ENCODE results near the gene LRRC9. TPM values are rescaled to one million over a fixed set of nuclear protein-coding genes. Genes with fewer than 3 reads are reported as not detected.
A peak's percentile ranks its signal among the peaks of the same experiment; 100 is the strongest.

Gene LRRC9
- total RNA-seq, 1 experiment from 2014 or later: not detected

GRCh38 chr14:59986556-59987059 lies 66.7 kb downstream of the LRRC9 start:
- H3K27me3 ChIP-seq (ENCODE audit: low read length): no peaks in the 10 kb centered on the region
- TF ChIP-seq, protein P1, sequence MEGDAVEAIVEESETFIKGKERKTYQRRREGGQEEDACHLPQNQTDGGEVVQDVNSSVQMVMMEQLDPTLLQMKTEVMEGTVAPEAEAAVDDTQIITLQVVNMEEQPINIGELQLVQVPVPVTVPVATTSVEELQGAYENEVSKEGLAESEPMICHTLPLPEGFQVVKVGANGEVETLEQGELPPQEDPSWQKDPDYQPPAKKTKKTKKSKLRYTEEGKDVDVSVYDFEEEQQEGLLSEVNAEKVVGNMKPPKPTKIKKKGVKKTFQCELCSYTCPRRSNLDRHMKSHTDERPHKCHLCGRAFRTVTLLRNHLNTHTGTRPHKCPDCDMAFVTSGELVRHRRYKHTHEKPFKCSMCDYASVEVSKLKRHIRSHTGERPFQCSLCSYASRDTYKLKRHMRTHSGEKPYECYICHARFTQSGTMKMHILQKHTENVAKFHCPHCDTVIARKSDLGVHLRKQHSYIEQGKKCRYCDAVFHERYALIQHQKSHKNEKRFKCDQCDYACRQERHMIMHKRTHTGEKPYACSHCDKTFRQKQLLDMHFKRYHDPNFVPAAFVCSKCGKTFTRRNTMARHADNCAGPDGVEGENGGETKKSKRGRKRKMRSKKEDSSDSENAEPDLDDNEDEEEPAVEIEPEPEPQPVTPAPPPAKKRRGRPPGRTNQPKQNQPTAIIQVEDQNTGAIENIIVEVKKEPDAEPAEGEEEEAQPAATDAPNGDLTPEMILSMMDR (conservative IDR thresholded peaks at IDR 0.05; ENCODE audit: low read depth, low read length): 0 out of 2 replicates have a peak, but pooled peaks have one; percentile 22
- TF ChIP-seq EZH2phosphoT487 (IDR thresholded peaks at IDR 0.05; ENCODE audit: borderline replicate concordance, low read length) (no peak), EZH2 (IDR thresholded peaks at IDR 0.05; ENCODE audit: low read length, unreplicated experiment) (no peak)
- DNase-seq (peak; percentile 35), ATAC-seq (peak; percentile 95)
- ChIA-PET CTCF (interaction anchor here (1.9 kb wide), 1 partner anchor 197 kb away, joined by 7 read pairs; no protein-coding TSS in a partner anchor), POLR2A (ENCODE audit: unreplicated experiment) (no interaction called here)
- intact Hi-C loops (cut with micrococcal nuclease): loop anchor here (1.0 kb wide), 1 partner anchor 75 kb away; no protein-coding TSS in a partner anchor
- no peaks in the 10 kb centered on the region for H4K20me1 ChIP-seq (ENCODE audit: low read length)
- no peak overlapping the region for H3K4me3 ChIP-seq (ENCODE audit: low read length)
- no peaks in the 10 kb centered on the region for H3K36me3 ChIP-seq (ENCODE audit: low read depth, low read length)
- H2AFZ ChIP-seq (ENCODE audit: low read length): no peak overlapping the region
- no peaks in the 10 kb centered on the region for H3K9me3 ChIP-seq (ENCODE audit: low read length)
- no peaks in the 10 kb centered on the region for H3K9me2 ChIP-seq (replicated peaks; ENCODE audit: low read length)
- H3K4me1 ChIP-seq (ENCODE audit: insufficient read depth, low read length): no peaks in the 10 kb centered on the region
- H3F3A ChIP-seq (ENCODE audit: low read length, unreplicated experiment): no peaks in the 10 kb centered on the region
- H3K9ac ChIP-seq (ENCODE audit: low read length): no peak overlapping the region
- H3K79me2 ChIP-seq (ENCODE audit: low read length): no peaks in the 10 kb centered on the region
- BruUV-seq (replicated peaks): no TSS peak
- no peak overlapping the region for H3K27ac ChIP-seq (ENCODE audit: low read length)
- H3K4me2 ChIP-seq (ENCODE audit: low read length): no peak overlapping the region

DNA sequence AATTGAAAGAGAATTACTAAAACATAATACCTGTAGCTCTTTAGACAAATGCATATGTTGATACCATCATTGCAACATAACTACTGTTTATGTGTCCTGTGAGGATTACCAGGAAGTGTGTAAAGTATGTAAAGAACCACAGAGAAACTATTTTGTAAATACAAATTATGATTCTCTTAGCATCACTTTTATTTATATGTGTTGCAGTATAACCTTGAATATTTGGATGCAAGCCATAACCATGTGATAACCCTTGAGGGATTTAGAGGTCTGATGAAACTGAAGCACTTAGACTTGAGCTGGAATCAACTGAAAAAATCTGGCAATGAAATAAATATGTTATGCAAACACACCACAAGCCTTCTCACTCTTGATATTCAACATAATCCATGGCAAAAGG lies 77.5 kb downstream of the LRRC9 start:
- intact Hi-C loops (cut with micrococcal nuclease): no loop called here
- DNase-seq (peak; percentile 35), ATAC-seq (peak; percentile 54)
- TF ChIP-seq EZH2 (IDR thresholded peaks at IDR 0.05; ENCODE audit: low read length, unreplicated experiment) (no peak), EZH2phosphoT487 (IDR thresholded peaks at IDR 0.05; ENCODE audit: borderline replicate concordance, low read length) (no peak)
- TF ChIP-seq, protein P1 (conservative IDR thresholded peaks at IDR 0.05; ENCODE audit: low read depth, low read length): no peak
- H3K27me3 ChIP-seq (ENCODE audit: low read length): 0 out of 2 replicates have a peak, but pooled peaks cover 3% of the 10 kb centered on the region
- H3K4me3 ChIP-seq (ENCODE audit: low read length): no peak overlapping the region
- CTCF ChIA-PET: interaction anchor here (0.5 kb wide), 1 partner anchor 508 kb away, joined by 4 read pairs; no protein-coding TSS in a partner anchor
- no TSS peak for BruUV-seq (replicated peaks)
- H3K4me2 ChIP-seq (ENCODE audit: low read length): no peak overlapping the region
- POLR2A ChIA-PET (ENCODE audit: unreplicated experiment): no interaction called here
- H2AFZ ChIP-seq (ENCODE audit: low read length): no peak overlapping the region
- H3K9me3 ChIP-seq (ENCODE audit: low read length): no peaks in the 10 kb centered on the region
- no peaks in the 10 kb centered on the region for H3F3A ChIP-seq (ENCODE audit: low read length, unreplicated experiment)
- H3K9ac ChIP-seq (ENCODE audit: low read length): no peak overlapping the region
- no peaks in the 10 kb centered on the region for H4K20me1 ChIP-seq (ENCODE audit: low read length)
- no peak overlapping the region for H3K27ac ChIP-seq (ENCODE audit: low read length)
- H3K9me2 ChIP-seq (replicated peaks; ENCODE audit: low read length): no peaks in the 10 kb centered on the region
- no peaks in the 10 kb centered on the region for H3K36me3 ChIP-seq (ENCODE audit: low read depth, low read length)
- no peaks in the 10 kb centered on the region for H3K79me2 ChIP-seq (ENCODE audit: low read length)
- H3K4me1 ChIP-seq (ENCODE audit: insufficient read depth, low read length): no peaks in the 10 kb centered on the region

DNA sequence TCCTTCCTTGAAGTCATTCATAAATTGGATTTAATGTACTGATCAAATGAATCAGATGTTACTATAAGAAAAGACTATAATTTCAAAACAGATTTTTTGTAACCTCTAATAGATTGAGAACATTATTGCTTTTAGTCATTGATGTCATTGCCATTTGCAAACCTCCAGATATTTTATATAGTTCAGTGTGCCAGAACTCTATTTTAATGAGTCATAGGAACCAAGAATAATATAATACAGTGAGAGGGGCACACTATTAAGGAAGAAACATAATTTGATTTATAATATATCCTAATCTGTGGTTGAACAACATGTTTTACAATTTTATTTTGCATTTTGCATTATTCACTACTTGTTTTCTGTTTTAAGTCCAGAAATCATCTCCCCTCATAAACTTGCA lies 78.0 kb downstream of the LRRC9 start:
- POLR2A ChIA-PET (ENCODE audit: unreplicated experiment): no interaction called here
- no peaks in the 10 kb centered on the region for H4K20me1 ChIP-seq (ENCODE audit: low read length)
- TF ChIP-seq, protein P1 (conservative IDR thresholded peaks at IDR 0.05; ENCODE audit: low read depth, low read length): no peak
- TF ChIP-seq EZH2phosphoT487 (IDR thresholded peaks at IDR 0.05; ENCODE audit: borderline replicate concordance, low read length) (no peak), EZH2 (IDR thresholded peaks at IDR 0.05; ENCODE audit: low read length, unreplicated experiment) (no peak)
- H3K9ac ChIP-seq (ENCODE audit: low read length): no peak overlapping the region
- intact Hi-C loops (cut with micrococcal nuclease): no loop called here
- no TSS peak for BruUV-seq (replicated peaks)
- H3K79me2 ChIP-seq (ENCODE audit: low read length): no peaks in the 10 kb centered on the region
- ATAC-seq (peak; percentile 79), DNase-seq (no peak)
- CTCF ChIA-PET: interaction anchor here (0.5 kb wide), 1 partner anchor 508 kb away, joined by 4 read pairs; no protein-coding TSS in a partner anchor
- H3K4me2 ChIP-seq (ENCODE audit: low read length): no peak overlapping the region
- no peaks in the 10 kb centered on the region for H3K4me1 ChIP-seq (ENCODE audit: insufficient read depth, low read length)
- no peak overlapping the region for H3K4me3 ChIP-seq (ENCODE audit: low read length)
- 0 out of 2 replicates have a peak, but pooled peaks cover 3% of the 10 kb centered on the region for H3K27me3 ChIP-seq (ENCODE audit: low read length)
- no peak overlapping the region for H2AFZ ChIP-seq (ENCODE audit: low read length)
- no peaks in the 10 kb centered on the region for H3K9me3 ChIP-seq (ENCODE audit: low read length)
- H3F3A ChIP-seq (ENCODE audit: low read length, unreplicated experiment): no peaks in the 10 kb centered on the region
- H3K36me3 ChIP-seq (ENCODE audit: low read depth, low read length): no peaks in the 10 kb centered on the region
- H3K27ac ChIP-seq (ENCODE audit: low read length): no peak overlapping the region
- no peaks in the 10 kb centered on the region for H3K9me2 ChIP-seq (replicated peaks; ENCODE audit: low read length)

Data from PC-3 (cell line).